Peyer's patch (tissue), 4 donors: ENCODE data around the gene IFITM2. TPM values are rescaled to one million over a fixed set of nuclear protein-coding genes. Genes with fewer than 3 reads are reported as not detected.
A peak's percentile ranks its signal among the peaks of the same experiment; 100 is the strongest.

ENCODE experiments used
- DNase-seq, 3 donors: peaks; one replicate each; pipeline ENCODE4 v3.0.0-alpha.2; 2017 to 2019
- H3K27ac ChIP-seq, 4 donors: fragments of 200-600 bp; sonication (generic); one replicate each; pipeline ENCODE4 v1.5.1; 2016 to 2019
- H3K27me3 ChIP-seq, 2 donors: fragments of 200-600 bp; sonication (generic); one replicate each; pipeline ENCODE4 v1.5.1; 2019
- H3K36me3 ChIP-seq, 3 donors: fragments of 200-600 bp; sonication (generic); one replicate each; pipeline ENCODE4 v1.5.1; 2016 to 2019
- H3K4me1 ChIP-seq, 4 donors: fragments of 200-600 bp; sonication (generic); one replicate each; pipeline ENCODE4 v1.5.1; 2016 to 2019
- H3K4me3 ChIP-seq, 4 donors: fragments of 200-600 bp; sonication (generic); 1 replicate in 3 of 4; 2 replicates in 1 of 4; pipeline ENCODE4 v1.5.1; 2016 to 2019; ENCODE audit warnings: mild to moderate bottlenecking in 1 of 4
- H3K9me3 ChIP-seq, 4 donors: fragments of 200-600 bp; sonication (generic); one replicate each; pipeline ENCODE4 v1.5.1; 2016 to 2019; ENCODE audit warnings: mild to moderate bottlenecking in 1 of 4
- CTCF ChIP-seq, 6 experiments: fragments of 450-650 bp in 4 of 6; fragments of 200-600 bp in 2 of 6; sonication (generic) in 1 of 6; IDR thresholded peaks; one replicate each; pipeline ENCODE4 v1.5.1; 2017 to 2019; ENCODE audit warnings: antibody characterized with exemption in 6 of 6, mild to moderate bottlenecking in 3 of 6, moderate library complexity in 1 of 6
- POLR2A ChIP-seq, 2 donors: fragments of 450-650 bp; IDR thresholded peaks; one replicate each; pipeline ENCODE4 v1.5.1; 2017; ENCODE audit warnings: antibody characterized with exemption in 2 of 2, mild to moderate bottlenecking in 2 of 2, moderate library complexity in 2 of 2
- total RNA-seq, 4 donors: library from RNA; depleted of rRNA; stranded (reverse); fragments of >200 nt; gene quantifications; one replicate each; pipeline ENCODE4 v1.1.0, GENCODE V29; 2016

The IFITM2 gene
- total RNA-seq, 4 donors from 2014 or later, result 15.6 to 98.2 (median 46.0) TPM

GRCh38 chr11:334264-334994, 26.8 kb downstream of the IFITM2 start:
- Histone ChIP-seq H3K36me3 (no peaks in the 10 kb centered on the region), H3K27me3 (no peaks in the 10 kb centered on the region), H3K4me3 (no peak overlapping the region), H3K4me1 (peaks cover 0 to 13% (median 10%) of the 10 kb centered on the region in 4 donors), H3K27ac (no peak overlapping the region), H3K9me3 (no peaks in the 10 kb centered on the region)
- peak in 1 of 3 donors; percentile 22 for DNase-seq
- TF ChIP-seq POLR2A (IDR thresholded peaks at IDR 0.05), result no peak
- TF ChIP-seq CTCF (IDR thresholded peaks at IDR 0.05), result no peak

- peaks cover 0 to 12% (median 6%) of the 10 kb centered on the region in 4 donors for H3K4me1 ChIP-seq
- H3K9me3 ChIP-seq, result no peaks in the 10 kb centered on the region
- H3K4me3 ChIP-seq, result no peak overlapping the region
- TF ChIP-seq CTCF (IDR thresholded peaks at IDR 0.05) (no peak), POLR2A (IDR thresholded peaks at IDR 0.05) (no peak)
- peak overlapping the region in 3 of 4 donors; percentile 20 to 69 (median 68) for H3K27ac ChIP-seq
- H3K27me3 ChIP-seq, result no peaks in the 10 kb centered on the region
- peak in 1 of 3 donors; percentile 50 for DNase-seq
- no peaks in the 10 kb centered on the region for H3K36me3 ChIP-seq
Observed at GRCh38 chr11:335779-336658, 28.4 kb downstream of the IFITM2 start.

GRCh38 chr11:336659-337198, 29.1 kb downstream of the IFITM2 start:
- Histone ChIP-seq H3K36me3 (no peaks in the 10 kb centered on the region), H3K4me3 (no peak overlapping the region), H3K27me3 (no peaks in the 10 kb centered on the region), H3K9me3 (no peaks in the 10 kb centered on the region), H3K4me1 (peaks cover 0 to 12% (median 6%) of the 10 kb centered on the region in 4 donors), H3K27ac (peak overlapping the region in 2 of 4 donors; percentile 68 to 69)
- no peak for TF ChIP-seq POLR2A (IDR thresholded peaks at IDR 0.05)
- no peak for TF ChIP-seq CTCF (IDR thresholded peaks at IDR 0.05)
- DNase-seq, result peak in 1 of 3 donors; percentile 24

- no peak overlapping the region for H3K27ac ChIP-seq
- TF ChIP-seq POLR2A (IDR thresholded peaks at IDR 0.05), result no peak
- TF ChIP-seq CTCF (IDR thresholded peaks at IDR 0.05), result no peak
Observed at GRCh38 chr11:337711-338110, 30.1 kb downstream of the IFITM2 start.

GRCh38 chr11:339963-340362, 32.3 kb downstream of the IFITM2 start:
- no peaks in the 10 kb centered on the region for H3K36me3 ChIP-seq
- H3K27me3 ChIP-seq, result no peaks in the 10 kb centered on the region
- no peak for DNase-seq
- no peaks in the 10 kb centered on the region for H3K9me3 ChIP-seq
- peaks cover 0 to 12% (median 6%) of the 10 kb centered on the region in 4 donors for H3K4me1 ChIP-seq
- H3K27ac ChIP-seq, result no peak overlapping the region
- H3K4me3 ChIP-seq, result no peak overlapping the region
- no peak for TF ChIP-seq CTCF (IDR thresholded peaks at IDR 0.05)
- no peak for TF ChIP-seq POLR2A (IDR thresholded peaks at IDR 0.05)

More at GRCh38 chr11:337711-338110, 30.1 kb downstream of the IFITM2 start:
- no peak overlapping the region for H3K4me3 ChIP-seq
- peaks cover 0 to 12% (median 6%) of the 10 kb centered on the region in 4 donors for H3K4me1 ChIP-seq
- no peaks in the 10 kb centered on the region for H3K9me3 ChIP-seq
- DNase-seq, result peak in 1 of 3 donors; percentile 36
- no peaks in the 10 kb centered on the region for H3K27me3 ChIP-seq
- H3K36me3 ChIP-seq, result no peaks in the 10 kb centered on the region
